Measurements from ENCODE around the gene ATG14.

GRCh38 chr14:55361190-55361589, 50.4 kb downstream of the ATG14 start:
- TF ChIP-seq POLR2A (IDR thresholded peaks at IDR 0.05), result no peak
- TF ChIP-seq CTCF (IDR thresholded peaks at IDR 0.05), result no peak

Data from uterus (tissue), 2 donors.